Lower lobe of right lung (tissue), 2 donors: Measurements from ENCODE around the gene DOCK6. TPM values are rescaled to one million over a fixed set of nuclear protein-coding genes. Genes with fewer than 3 reads are reported as not detected.
A peak's percentile ranks its signal among the peaks of the same experiment; 100 is the strongest.

ENCODE experiments used
- ATAC-seq, 2 donors: fragments of 200-7000 bp; cut with Tn5 transposase; one replicate each; pipeline ENCODE4 v1.9.1; 2020 to 2022; ENCODE audit warnings: mild to moderate bottlenecking in 2 of 2, moderate library complexity in 2 of 2
- DNase-seq: peaks from one replicate; pipeline ENCODE4 v3.0.0-alpha.2; 2020
- H3K27ac ChIP-seq: fragments of 200-600 bp; one replicate; pipeline ENCODE4 v1.8.0; 2022
- H3K27me3 ChIP-seq: fragments of 200-600 bp; one replicate; pipeline ENCODE4 v1.8.0; 2022; ENCODE audit warnings: low read depth
- H3K36me3 ChIP-seq: fragments of 200-600 bp; one replicate; pipeline ENCODE4 v1.8.0; 2022; ENCODE audit warnings: mild to moderate bottlenecking
- H3K4me1 ChIP-seq: fragments of 200-600 bp; one replicate; pipeline ENCODE4 v1.8.0; 2022
- H3K4me3 ChIP-seq: fragments of 200-600 bp; one replicate; pipeline ENCODE4 v1.8.0; 2022; ENCODE audit warnings: mild to moderate bottlenecking
- H3K9me3 ChIP-seq: fragments of 200-600 bp; one replicate; pipeline ENCODE4 v1.8.0; 2022
- CTCF ChIP-seq: fragments of 200-600 bp; IDR thresholded peaks from one replicate; pipeline ENCODE4 v1.8.0; 2022; ENCODE audit warnings: antibody characterized with exemption, mild to moderate bottlenecking
- intact Hi-C: fragments of 100-400 bp; cut with DNase I; formaldehyde crosslinking; loops from one replicate; pipeline ENCODE4 v1.11.0; 2022
- long read RNA-seq: library from polyadenylated mRNA; unstranded; transcript quantifications from one replicate; pipeline ENCODE4 v2.0.0, GENCODE V29; 2021
- total RNA-seq: library from RNA; stranded (reverse); fragmentation: NEBNext Ultra II Directional; extraction: Animal tissue kit (Norgen Biotek cat#: 25700); gene quantifications from one replicate; pipeline ENCODE4 v1.2.1, GENCODE V29; 2021
- donor health status: DM: no; HTN: yes; CAD: no; lungs with severe emphysema.

Gene DOCK6
- 106 TPM for total RNA-seq
- long read RNA-seq, partial matches to known transcripts, result 52 of 94 reads
- long read RNA-seq, other reads (novel, unspliced or antisense), result 42 of 94 reads

- DNase-seq, result no peak
- no peaks in the 10 kb centered on the region for H3K36me3 ChIP-seq
- H3K4me1 ChIP-seq, result peaks cover 41% of the 10 kb centered on the region
- H3K9me3 ChIP-seq, result no peaks in the 10 kb centered on the region
- peak; percentile 41 for TF ChIP-seq CTCF
- H3K27ac ChIP-seq, result peak within 1 kb of the TSS; percentile 86
- no peaks in the 10 kb centered on the region for H3K27me3 ChIP-seq
- intact Hi-C loops, result no loop called here
- ATAC-seq, result peak; percentile 50 to 51
- H3K4me3 ChIP-seq, result peak within 1 kb of the TSS; percentile 77
These were observed at the start of gene DOCK6 for GRCh38 chr19:11261971-11262839. Gene DOCK6 (minus strand): TSS chr19:11262524. CDS start chr19:11262440, 84 bp downstream.

GRCh38 chr19:11306337-11306736, 44.0 kb upstream of the DOCK6 start:
- Histone ChIP-seq H3K4me3 (no peak overlapping the region), H3K4me1 (no peaks in the 10 kb centered on the region), H3K27ac (no peak overlapping the region), H3K36me3 (no peaks in the 10 kb centered on the region), H3K27me3 (no peaks in the 10 kb centered on the region), H3K9me3 (no peaks in the 10 kb centered on the region)
- ATAC-seq, result no peak
- intact Hi-C loops, result no loop called here
- TF ChIP-seq CTCF, result no peak
- DNase-seq, result no peak

GRCh38 chr19:11304936-11305335, 42.6 kb upstream of the DOCK6 start:
- ATAC-seq, result no peak
- no peaks in the 10 kb centered on the region for H3K27me3 ChIP-seq
- DNase-seq, result no peak
- H3K36me3 ChIP-seq, result no peaks in the 10 kb centered on the region
- H3K4me3 ChIP-seq, result no peak overlapping the region
- no peaks in the 10 kb centered on the region for H3K4me1 ChIP-seq
- no peaks in the 10 kb centered on the region for H3K9me3 ChIP-seq
- H3K27ac ChIP-seq, result no peak overlapping the region
- intact Hi-C loops, result no loop called here
- no peak for TF ChIP-seq CTCF

- peaks cover 15% of the 10 kb centered on the region for H3K4me1 ChIP-seq
- intact Hi-C loops, result no loop called here
- H3K9me3 ChIP-seq, result no peaks in the 10 kb centered on the region
- H3K36me3 ChIP-seq, result no peaks in the 10 kb centered on the region
- no peaks in the 10 kb centered on the region for H3K27me3 ChIP-seq
- H3K27ac ChIP-seq, result no peak overlapping the region
- no peak for TF ChIP-seq CTCF
- DNase-seq, result no peak
- no peak overlapping the region for H3K4me3 ChIP-seq
- ATAC-seq, result no peak
These were observed 38.4 kb upstream of the DOCK6 start for GRCh38 chr19:11300811-11301120.

- intact Hi-C loops, result no loop called here
- Histone ChIP-seq H3K4me1 (peaks cover 17% of the 10 kb centered on the region), H3K9me3 (no peaks in the 10 kb centered on the region), H3K27ac (no peak overlapping the region), H3K36me3 (no peaks in the 10 kb centered on the region), H3K27me3 (no peaks in the 10 kb centered on the region), H3K4me3 (no peak overlapping the region)
- ATAC-seq (peak in 1 of 2 donors; percentile 39), DNase-seq (no peak)
- TF ChIP-seq CTCF, result no peak
These were observed 37.9 kb upstream of the DOCK6 start for GRCh38 chr19:11299946-11300810.
